SU-DHL-6 (cell line): ENCODE measurements around the gene OR56A1.

ENCODE experiments used
- CTCF ChIP-seq: fragments of 200-600 bp; sonication (generic); IDR thresholded peaks from one replicate; pipeline ENCODE4 v1.5.1; 2017; ENCODE audit warnings: antibody characterized with exemption, mild to moderate bottlenecking, low read length, moderate library complexity; ENCODE audit not compliant: insufficient read depth, poor library complexity, severe bottlenecking
- EZH2phosphoT487 ChIP-seq: fragments of 200-600 bp; sonication (generic), shearing (Covaris generic); conservative IDR thresholded peaks from 2 replicates; pipeline ENCODE4 v1.6.1; 2018; ENCODE audit warnings: mild to moderate bottlenecking, antibody characterized with exemption, low read length, moderate library complexity, mixed read lengths

- TF ChIP-seq CTCF (no peak), EZH2phosphoT487 (no peak)
These were observed 18.4 kb downstream of the OR56A1 start for GRCh38 chr11:6012035-6012668.
